Neural progenitor cell (in vitro differentiated cells): ENCODE results near the gene DDX27. TPM values are rescaled to one million over a fixed set of nuclear protein-coding genes. Genes with fewer than 3 reads are reported as not detected.

Experiments
- DNase-seq: peaks from one replicate; pipeline ENCODE4 v3.0.0-alpha.2; 2016; ENCODE audit warnings: low spot score
- H2AFZ ChIP-seq: fragments of 200-600 bp; sonication (generic); replicated peaks from 2 replicates; pipeline ENCODE4 v1.6.1; 2016; ENCODE audit warnings: antibody characterized with exemption
- H3F3A ChIP-seq: fragments of 200-600 bp; sonication (generic); 2 replicates; pipeline ENCODE4 v1.6.1; 2016; ENCODE audit warnings: antibody characterized with exemption, low read depth
- H3K27ac ChIP-seq: fragments of 200-600 bp; sonication (generic); 2 replicates; pipeline ENCODE4 v1.5.1; 2016; ENCODE audit warnings: mild to moderate bottlenecking
- H3K27me3 ChIP-seq: fragments of 200-600 bp; sonication (generic); 2 replicates; pipeline ENCODE4 v1.6.1; 2016; ENCODE audit warnings: mild to moderate bottlenecking, moderate library complexity
- H3K36me3 ChIP-seq: fragments of 200-600 bp; sonication (generic); 2 replicates; pipeline ENCODE4 v1.5.1; 2016
- H3K4me1 ChIP-seq: fragments of 200-600 bp; sonication (generic); 2 replicates; pipeline ENCODE4 v1.6.1; 2016; ENCODE audit warnings: mixed run types
- H3K4me2 ChIP-seq: fragments of 200-600 bp; sonication (generic); 2 replicates; pipeline ENCODE4 v1.6.1; 2016
- H3K4me3 ChIP-seq: fragments of 200-600 bp; sonication (generic); 2 replicates; pipeline ENCODE4 v1.5.1; 2016
- H3K79me2 ChIP-seq: fragments of 200-600 bp; sonication (generic); 2 replicates; pipeline ENCODE4 v1.6.1; 2016; ENCODE audit warnings: low read depth
- H3K9ac ChIP-seq: fragments of 200-600 bp; sonication (generic); 2 replicates; pipeline ENCODE4 v1.6.1; 2016
- H3K9me3 ChIP-seq: fragments of 200-600 bp; sonication (generic); 2 replicates; pipeline ENCODE4 v1.5.1; 2016; ENCODE audit warnings: low read depth
- H4K20me1 ChIP-seq: fragments of 200-600 bp; sonication (generic); 2 replicates; pipeline ENCODE4 v1.6.1; 2016; ENCODE audit warnings: low read depth
- H3K27ac Mint-ChIP-seq: 3 replicates; pipeline ENCODE4 v1.8.0; 2021; ENCODE audit warnings: mixed read lengths
- H3K27me3 Mint-ChIP-seq: 2 replicates; pipeline ENCODE4 v1.8.0; 2022; ENCODE audit warnings: low read depth, mild to moderate bottlenecking, inconsistent platforms, moderate library complexity, mixed read lengths; ENCODE audit not compliant: insufficient read depth
- H3K36me3 Mint-ChIP-seq: 3 replicates; pipeline ENCODE4 v1.8.0; 2021; ENCODE audit warnings: mixed read lengths
- H3K4me1 Mint-ChIP-seq: 3 replicates; pipeline ENCODE4 v1.8.0; 2021; ENCODE audit warnings: mixed read lengths
- H3K4me3 Mint-ChIP-seq: 3 replicates; pipeline ENCODE4 v1.8.0; 2021; ENCODE audit warnings: mild to moderate bottlenecking, moderate library complexity, mixed read lengths
- H3K9me3 Mint-ChIP-seq: 3 replicates; pipeline ENCODE4 v1.8.0; 2020; ENCODE audit warnings: mixed read lengths
- CTCF ChIP-seq: fragments of 200-600 bp; sonication (generic); IDR thresholded peaks from 2 replicates; pipeline ENCODE4 v1.5.1; 2017; ENCODE audit warnings: antibody characterized with exemption, mild to moderate bottlenecking
- EZH2 ChIP-seq: fragments of 200-600 bp; sonication (generic); IDR thresholded peaks from 2 replicates; pipeline ENCODE4 v1.6.1; 2017; ENCODE audit warnings: antibody characterized with exemption, mild to moderate bottlenecking, moderate library complexity
- EZH2phosphoT487 ChIP-seq: fragments of 200-600 bp; sonication (generic); IDR thresholded peaks from 2 replicates; pipeline ENCODE4 v1.6.1; 2017; ENCODE audit warnings: antibody characterized with exemption
- total RNA-seq: library from RNA; depleted of rRNA; stranded (reverse); fragments of >200 nt; gene quantifications from 2 replicates; pipeline ENCODE4 v1.2.3, GENCODE V29; 2015; ENCODE audit warnings: low replicate concordance

DDX27 gene
- total RNA-seq, 1 donor from 2014 or later, result 27.3 TPM

DNA sequence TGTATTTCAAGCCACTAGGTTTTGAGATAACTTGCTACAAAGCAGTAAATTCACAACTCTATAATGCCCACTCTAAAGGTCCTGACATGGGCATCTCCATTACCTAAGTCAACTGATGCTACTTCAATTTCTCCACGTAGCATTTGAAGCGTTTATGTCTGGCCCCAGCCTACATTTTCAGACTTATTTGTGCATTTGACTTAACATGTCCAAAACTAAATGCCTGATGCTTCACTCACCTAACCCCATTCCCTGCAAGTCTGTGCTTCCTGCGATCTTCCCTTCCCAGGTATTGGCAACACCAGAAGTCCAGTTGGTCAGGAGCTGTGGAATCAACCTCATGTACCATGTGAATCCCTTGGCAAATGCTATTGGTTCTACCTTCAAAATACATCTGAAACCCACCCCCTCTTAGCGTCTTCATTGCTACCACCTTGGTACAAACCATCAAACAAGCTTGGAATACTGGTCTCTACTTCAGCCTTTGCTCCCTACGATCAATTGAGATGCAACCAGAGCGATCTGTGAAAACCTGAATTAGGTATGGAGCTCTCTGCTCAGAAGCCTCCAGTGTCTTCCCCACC is 71.5 kb downstream of the DDX27 start:
- Histone ChIP-seq H3K27me3 (no peaks in the 10 kb centered on the region), H3K4me3 (no peak overlapping the region), H3K79me2 (peaks cover 37% of the 10 kb centered on the region), H3K4me2 (no peak overlapping the region), H3K9ac (no peak overlapping the region), H2AFZ (no peak overlapping the region), H3K9me3 (no peaks in the 10 kb centered on the region), H3K36me3 (peaks cover 19% of the 10 kb centered on the region), H3K27ac (peak overlapping the region; percentile 67), H4K20me1 (peaks cover 67% of the 10 kb centered on the region), H3K4me1 (peaks cover 13% of the 10 kb centered on the region), H3F3A (peaks cover 74% of the 10 kb centered on the region)
- Mint-ChIP-seq H3K9me3 (peaks cover 17% of the 10 kb centered on the region), H3K27me3 (peaks cover 4% of the 10 kb centered on the region), H3K4me1 (no peaks in the 10 kb centered on the region), H3K36me3 (peaks cover 62% of the 10 kb centered on the region), H3K4me3 (no peak overlapping the region), H3K27ac (no peak overlapping the region)
- TF ChIP-seq CTCF, result no peak
- no peak for TF ChIP-seq EZH2phosphoT487
- TF ChIP-seq EZH2, result no peak
- no peak for DNase-seq

DNA sequence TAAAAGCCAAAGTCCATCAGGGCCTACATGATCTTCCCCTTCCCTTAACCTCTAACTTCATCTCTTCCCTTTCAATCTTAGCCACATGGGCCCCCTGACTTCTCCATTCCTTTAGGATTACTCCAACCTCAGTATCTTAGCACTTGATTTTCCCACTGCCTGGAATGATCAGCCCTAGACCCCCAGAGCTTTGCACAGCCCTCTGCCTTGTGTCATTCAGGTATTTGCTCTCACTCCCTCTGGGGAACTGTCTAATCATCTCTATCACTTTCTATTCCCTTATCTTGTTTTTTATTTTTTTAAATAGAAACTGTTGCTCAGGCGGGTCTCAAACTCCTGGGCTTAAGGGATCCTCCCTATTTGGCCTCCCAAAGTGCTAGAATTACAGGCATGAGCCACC is 72.0 kb downstream of the DDX27 start:
- TF ChIP-seq EZH2 (no peak), CTCF (no peak), EZH2phosphoT487 (no peak)
- H3K27ac ChIP-seq, result peak overlapping the region; percentile 67
- no peak for DNase-seq
- no peak overlapping the region for H3K4me3 Mint-ChIP-seq
- H3K4me3 ChIP-seq, result no peak overlapping the region
- no peaks in the 10 kb centered on the region for H3K27me3 ChIP-seq
- H3K4me1 Mint-ChIP-seq, result no peaks in the 10 kb centered on the region
- H3K27ac Mint-ChIP-seq, result no peak overlapping the region
- peaks cover 58% of the 10 kb centered on the region for H3K36me3 Mint-ChIP-seq
- H3K9ac ChIP-seq, result no peak overlapping the region
- peaks cover 9% of the 10 kb centered on the region for H3K4me1 ChIP-seq
- H4K20me1 ChIP-seq, result peaks cover 62% of the 10 kb centered on the region
- peaks cover 69% of the 10 kb centered on the region for H3F3A ChIP-seq
- peaks cover 32% of the 10 kb centered on the region for H3K79me2 ChIP-seq
- H3K4me2 ChIP-seq, result no peak overlapping the region
- H3K27me3 Mint-ChIP-seq, result peaks cover 4% of the 10 kb centered on the region
- H3K36me3 ChIP-seq, result peaks cover 19% of the 10 kb centered on the region
- H2AFZ ChIP-seq, result no peak overlapping the region
- no peaks in the 10 kb centered on the region for H3K9me3 ChIP-seq
- peaks cover 12% of the 10 kb centered on the region for H3K9me3 Mint-ChIP-seq

GRCh38 chr20:49292010-49292409 is 72.8 kb downstream of the DDX27 start:
- H4K20me1 ChIP-seq, result peaks cover 54% of the 10 kb centered on the region
- no peak overlapping the region for H3K27ac ChIP-seq
- H3F3A ChIP-seq, result peaks cover 61% of the 10 kb centered on the region
- Mint-ChIP-seq H3K36me3 (peaks cover 52% of the 10 kb centered on the region), H3K4me1 (no peaks in the 10 kb centered on the region), H3K27me3 (peaks cover 4% of the 10 kb centered on the region), H3K27ac (no peak overlapping the region), H3K9me3 (peaks cover 4% of the 10 kb centered on the region), H3K4me3 (no peak overlapping the region)
- TF ChIP-seq EZH2phosphoT487, result no peak
- no peak for TF ChIP-seq CTCF
- TF ChIP-seq EZH2, result no peak
- no peak overlapping the region for H3K4me3 ChIP-seq
- H3K4me1 ChIP-seq, result peaks cover 2% of the 10 kb centered on the region
- H3K9ac ChIP-seq, result no peak overlapping the region
- H3K4me2 ChIP-seq, result no peak overlapping the region
- H2AFZ ChIP-seq, result no peak overlapping the region
- DNase-seq, result no peak
- H3K79me2 ChIP-seq, result peaks cover 24% of the 10 kb centered on the region
- H3K27me3 ChIP-seq, result no peaks in the 10 kb centered on the region
- no peaks in the 10 kb centered on the region for H3K9me3 ChIP-seq
- H3K36me3 ChIP-seq, result peaks cover 13% of the 10 kb centered on the region
